ENCODE data around the gene NTM.

DNA sequence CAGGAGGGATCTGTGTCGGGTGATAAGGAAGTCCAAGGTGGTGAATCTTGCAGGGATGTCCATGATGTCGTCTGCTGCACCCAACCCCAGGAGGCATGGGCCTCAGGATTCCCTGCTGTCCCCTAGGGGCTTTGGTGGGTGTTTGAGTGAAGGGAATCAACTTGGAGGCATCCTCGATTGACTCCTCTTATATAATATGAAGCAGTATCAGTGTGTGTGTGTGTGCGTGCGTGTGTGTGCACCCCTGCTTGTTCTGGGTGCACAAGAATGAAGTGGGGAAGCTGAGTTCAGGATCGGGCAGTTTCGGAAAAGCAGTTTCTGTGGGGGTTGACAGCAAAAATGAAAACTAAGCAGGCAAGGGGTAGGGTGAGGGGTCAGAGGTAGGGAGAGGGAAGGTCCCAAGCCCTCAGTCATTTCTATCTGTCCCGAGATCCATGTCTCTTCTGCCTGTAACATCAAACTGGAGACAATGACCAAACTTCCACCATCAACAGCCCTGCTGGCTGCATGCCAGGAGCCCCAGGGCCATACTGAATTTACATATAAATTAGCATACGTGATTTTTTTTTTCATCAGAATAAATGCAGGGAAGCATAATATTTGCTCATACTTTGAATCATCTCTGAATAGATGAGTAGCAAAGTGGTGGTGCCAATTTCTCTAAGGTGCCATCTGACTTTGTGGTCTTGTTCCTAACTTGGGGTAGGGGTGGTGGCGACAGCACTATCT is 2.0 kb downstream of the NTM start:
- TF ChIP-seq POLR2A (IDR thresholded peaks at IDR 0.05) = no peak
- TF ChIP-seq, protein P1, sequence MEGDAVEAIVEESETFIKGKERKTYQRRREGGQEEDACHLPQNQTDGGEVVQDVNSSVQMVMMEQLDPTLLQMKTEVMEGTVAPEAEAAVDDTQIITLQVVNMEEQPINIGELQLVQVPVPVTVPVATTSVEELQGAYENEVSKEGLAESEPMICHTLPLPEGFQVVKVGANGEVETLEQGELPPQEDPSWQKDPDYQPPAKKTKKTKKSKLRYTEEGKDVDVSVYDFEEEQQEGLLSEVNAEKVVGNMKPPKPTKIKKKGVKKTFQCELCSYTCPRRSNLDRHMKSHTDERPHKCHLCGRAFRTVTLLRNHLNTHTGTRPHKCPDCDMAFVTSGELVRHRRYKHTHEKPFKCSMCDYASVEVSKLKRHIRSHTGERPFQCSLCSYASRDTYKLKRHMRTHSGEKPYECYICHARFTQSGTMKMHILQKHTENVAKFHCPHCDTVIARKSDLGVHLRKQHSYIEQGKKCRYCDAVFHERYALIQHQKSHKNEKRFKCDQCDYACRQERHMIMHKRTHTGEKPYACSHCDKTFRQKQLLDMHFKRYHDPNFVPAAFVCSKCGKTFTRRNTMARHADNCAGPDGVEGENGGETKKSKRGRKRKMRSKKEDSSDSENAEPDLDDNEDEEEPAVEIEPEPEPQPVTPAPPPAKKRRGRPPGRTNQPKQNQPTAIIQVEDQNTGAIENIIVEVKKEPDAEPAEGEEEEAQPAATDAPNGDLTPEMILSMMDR (IDR thresholded peaks at IDR 0.05) = no peak

Measured in uterus (tissue), 2 donors.